ENCODE measurements around the gene ACAD9. TPM values are rescaled to one million over a fixed set of nuclear protein-coding genes. Genes with fewer than 3 reads are reported as not detected.
"Not testable (repeated sequence)": the region's sequence is repeated elsewhere in the genome, so short reads cannot be mapped to it uniquely, and the experiment has no call there.

Gene ACAD9
- total and polyA plus RNA-seq, 3 experiments from 2014 or later, result 19.8 to 51.2 (median 50.5) TPM

GRCh38 chr3:128864351-128864811 lies 15.0 kb upstream of the ACAD9 start:
- CTCF ChIA-PET, result interaction anchor here (1.7 kb wide), 1 partner anchor 11 kb away, joined by 4 read pairs; no protein-coding TSS in a partner anchor
- Histone ChIP-seq H3K27ac (ENCODE audit: low read depth, low read length) (no peak overlapping the region), H3K36me3 (ENCODE audit: insufficient read depth, low read length) (no peaks in the 10 kb centered on the region), H3K4me1 (ENCODE audit: insufficient read depth, low read length) (no peaks in the 10 kb centered on the region), H3K27me3 (ENCODE audit: insufficient read depth, low read length, poor library complexity, severe bottlenecking) (no peaks in the 10 kb centered on the region), H3K4me3 (ENCODE audit: low read length) (no peak overlapping the region), H3K9me3 (ENCODE audit: low read length) (peaks cover 14% of the 10 kb centered on the region)
- Mint-ChIP-seq H3K4me1 (no peaks in the 10 kb centered on the region), H3K27me3 (no peaks in the 10 kb centered on the region), H3K36me3 (peaks cover 0 to 21% (median 2%) of the 10 kb centered on the region in 3 donors), H3K4me3 (no peak overlapping the region), H3K27ac (no peak overlapping the region), H3K9me3 (peaks cover 4 to 20% (median 18%) of the 10 kb centered on the region in 5 donors)
- DNase-seq, result no peak
- POLR2A ChIA-PET, result no interaction called here

DNA sequence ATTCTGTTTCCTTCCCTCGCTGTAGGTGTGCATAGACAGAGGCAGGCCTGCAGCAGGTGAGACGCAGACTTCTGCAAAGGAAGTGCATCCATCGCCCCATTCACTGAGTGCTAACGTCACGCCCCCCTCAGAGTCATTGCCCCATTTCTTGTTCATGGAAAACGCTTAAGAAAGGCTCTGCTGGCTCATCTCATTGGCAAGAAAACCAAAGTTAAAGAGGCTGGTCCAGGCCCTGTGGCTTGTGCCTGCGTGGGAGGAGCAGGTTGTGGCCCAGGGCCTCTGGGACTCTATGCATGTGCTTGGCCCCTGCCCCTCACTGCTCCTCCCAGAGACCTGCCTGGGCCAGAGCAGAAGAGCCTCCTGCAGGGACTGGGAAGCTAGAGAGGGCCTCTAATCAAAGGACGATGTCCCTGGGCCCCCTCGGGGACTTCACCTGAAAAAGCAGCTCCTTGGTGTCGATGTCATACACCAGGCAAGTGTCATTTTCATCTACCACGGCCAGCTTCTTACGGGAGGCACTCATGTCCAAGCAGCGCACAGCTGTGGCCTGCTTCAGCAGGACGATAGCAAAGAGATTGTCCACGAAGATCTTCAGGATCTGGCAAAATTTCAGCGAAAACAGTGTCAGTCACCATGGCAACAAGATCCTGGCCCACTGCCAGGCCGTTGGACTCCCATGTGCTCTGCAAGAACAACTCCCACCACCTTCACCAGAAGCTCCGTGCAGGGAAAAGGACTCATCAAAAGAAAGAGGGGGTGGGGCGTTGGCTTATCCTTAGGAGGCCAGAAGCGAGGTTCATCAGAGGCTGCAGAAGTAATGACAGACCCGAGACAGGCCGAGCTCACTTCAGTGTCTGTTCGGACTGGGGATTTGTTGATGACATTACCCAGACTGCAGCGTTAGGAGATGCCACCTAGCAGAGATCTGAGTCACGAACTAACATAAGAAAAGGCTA lies 14.3 kb upstream of the ACAD9 start:
- H3K27me3 Mint-ChIP-seq; H3K9me3 ChIP-seq (ENCODE audit: low read length); CTCF ChIA-PET; H3K27ac ChIP-seq (ENCODE audit: low read depth, low read length); H3K36me3 ChIP-seq (ENCODE audit: insufficient read depth, low read length); H3K4me1 Mint-ChIP-seq; H3K4me3 ChIP-seq (ENCODE audit: low read length); H3K4me1 ChIP-seq (ENCODE audit: insufficient read depth, low read length); POLR2A ChIA-PET; H3K4me3 Mint-ChIP-seq; H3K27me3 ChIP-seq (ENCODE audit: insufficient read depth, low read length, poor library complexity, severe bottlenecking); H3K27ac Mint-ChIP-seq; DNase-seq: not testable (repeated sequence)
- peaks cover 0 to 13% (median 12%) of the 10 kb centered on the region in 5 donors for H3K9me3 Mint-ChIP-seq
- H3K36me3 Mint-ChIP-seq, result peaks cover 0 to 16% (median 2%) of the 10 kb centered on the region in 3 donors

GRCh38 chr3:128867200-128868125 lies 12.0 kb upstream of the ACAD9 start:
- H3K27me3 Mint-ChIP-seq, result peaks cover 0 to 2% of the 10 kb centered on the region in 2 donors
- H3K4me1 ChIP-seq (ENCODE audit: insufficient read depth, low read length), result no peaks in the 10 kb centered on the region

DNA sequence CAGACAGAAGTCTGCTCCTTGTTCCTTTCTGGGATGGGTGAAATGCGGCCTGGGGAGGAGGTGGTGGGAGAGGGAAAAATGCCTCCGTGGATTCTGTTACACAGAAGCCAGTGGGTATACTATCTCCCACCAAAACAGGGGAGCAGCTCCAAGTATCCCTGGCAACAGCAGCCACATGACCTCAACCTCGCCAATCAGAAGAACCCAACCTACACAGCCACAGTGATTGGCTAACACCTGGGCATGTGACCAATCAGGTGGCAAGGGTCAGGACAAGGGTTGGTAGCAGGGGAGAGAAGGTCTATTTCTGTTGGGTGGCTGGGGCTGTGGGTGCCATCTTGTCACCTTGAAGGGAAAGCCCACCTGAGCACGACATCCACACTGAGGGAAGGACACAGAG lies 9.1 kb upstream of the ACAD9 start:
- Mint-ChIP-seq H3K27ac (no peak overlapping the region), H3K4me3 (no peak overlapping the region)
- POLR2A ChIA-PET, result no interaction called here

More at GRCh38 chr3:128867200-128868125, 12.0 kb upstream of the ACAD9 start:
- Histone ChIP-seq H3K27me3 (ENCODE audit: insufficient read depth, low read length, poor library complexity, severe bottlenecking) (no peaks in the 10 kb centered on the region), H3K4me3 (ENCODE audit: low read length) (no peak overlapping the region), H3K9me3 (ENCODE audit: low read length) (no peaks in the 10 kb centered on the region), H3K36me3 (ENCODE audit: insufficient read depth, low read length) (no peaks in the 10 kb centered on the region), H3K27ac (ENCODE audit: low read depth, low read length) (no peak overlapping the region)
- Mint-ChIP-seq H3K4me1 (no peaks in the 10 kb centered on the region), H3K9me3 (no peaks in the 10 kb centered on the region), H3K4me3 (no peak overlapping the region), H3K27ac (no peak overlapping the region), H3K36me3 (peaks cover 0 to 6% (median 0%) of the 10 kb centered on the region in 3 donors)
- no peak for DNase-seq
- ChIA-PET CTCF (interaction anchor here (1.0 to 2.1 kb wide), 3 partner anchors 8 to 22 kb away, joined by 3 to 8 read pairs (median 6); partner anchors contain the start of gene ACAD9), POLR2A (no interaction called here)

DNA sequence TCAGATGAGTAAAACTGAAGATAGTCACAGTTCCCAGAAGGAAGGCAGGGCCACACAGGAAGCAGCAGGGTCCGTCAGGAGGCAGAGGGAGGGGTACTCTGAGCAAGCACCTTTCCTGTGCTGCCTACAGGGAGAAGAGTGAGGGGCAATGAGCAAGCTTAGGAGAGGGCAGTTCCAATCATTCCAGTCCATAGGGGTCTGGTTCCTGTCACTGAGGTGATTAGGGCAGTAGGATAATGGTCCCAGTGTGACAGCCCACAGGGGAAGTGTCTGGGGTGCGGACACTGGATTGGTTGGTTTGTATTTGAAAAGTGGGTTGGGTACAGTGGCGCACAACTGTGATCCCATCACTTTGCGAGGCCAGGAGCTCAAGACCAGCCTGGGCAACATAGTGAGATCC lies 7.1 kb upstream of the ACAD9 start:
- H3K36me3 Mint-ChIP-seq, result no peaks in the 10 kb centered on the region
- peaks cover 6 to 10% (median 10%) of the 10 kb centered on the region in 3 donors for H3K4me1 Mint-ChIP-seq
- peak overlapping the region in 1 of 8 donors; percentile 28 for H3K27ac Mint-ChIP-seq
- H3K9me3 ChIP-seq (ENCODE audit: low read length), result no peaks in the 10 kb centered on the region
- H3K9me3 Mint-ChIP-seq, result no peaks in the 10 kb centered on the region
- peaks cover 0 to 2% of the 10 kb centered on the region in 2 donors for H3K27me3 Mint-ChIP-seq
- ChIA-PET CTCF (interaction anchor here (1.0 to 2.0 kb wide), 3 partner anchors 12 to 264 kb away, joined by 3 to 5 read pairs (median 3); no protein-coding TSS in a partner anchor), POLR2A (no interaction called here)
- no peak overlapping the region for H3K4me3 Mint-ChIP-seq
- no peaks in the 10 kb centered on the region for H3K27me3 ChIP-seq (ENCODE audit: insufficient read depth, low read length, poor library complexity, severe bottlenecking)
- H3K4me1 ChIP-seq (ENCODE audit: insufficient read depth, low read length), result peaks cover 10% of the 10 kb centered on the region
- DNase-seq, result no peak
- H3K4me3 ChIP-seq (ENCODE audit: low read length), result no peak overlapping the region
- no peak overlapping the region for H3K27ac ChIP-seq (ENCODE audit: low read depth, low read length)
- H3K36me3 ChIP-seq (ENCODE audit: insufficient read depth, low read length), result no peaks in the 10 kb centered on the region

More for the DNA sequence above, 9.1 kb upstream of the ACAD9 start:
- Histone ChIP-seq H3K36me3 (ENCODE audit: insufficient read depth, low read length) (no peaks in the 10 kb centered on the region), H3K4me1 (ENCODE audit: insufficient read depth, low read length) (peaks cover 2% of the 10 kb centered on the region), H3K9me3 (ENCODE audit: low read length) (no peaks in the 10 kb centered on the region), H3K27ac (ENCODE audit: low read depth, low read length) (no peak overlapping the region), H3K4me3 (ENCODE audit: low read length) (no peak overlapping the region), H3K27me3 (ENCODE audit: insufficient read depth, low read length, poor library complexity, severe bottlenecking) (no peaks in the 10 kb centered on the region)
- CTCF ChIA-PET, result no interaction called here
- no peaks in the 10 kb centered on the region for H3K36me3 Mint-ChIP-seq
- H3K9me3 Mint-ChIP-seq, result no peaks in the 10 kb centered on the region
- no peak for DNase-seq
- H3K27me3 Mint-ChIP-seq, result peaks cover 0 to 2% of the 10 kb centered on the region in 2 donors
- peaks cover under 1 to 1% (median under 1%) of the 10 kb centered on the region in 3 donors for H3K4me1 Mint-ChIP-seq

DNA sequence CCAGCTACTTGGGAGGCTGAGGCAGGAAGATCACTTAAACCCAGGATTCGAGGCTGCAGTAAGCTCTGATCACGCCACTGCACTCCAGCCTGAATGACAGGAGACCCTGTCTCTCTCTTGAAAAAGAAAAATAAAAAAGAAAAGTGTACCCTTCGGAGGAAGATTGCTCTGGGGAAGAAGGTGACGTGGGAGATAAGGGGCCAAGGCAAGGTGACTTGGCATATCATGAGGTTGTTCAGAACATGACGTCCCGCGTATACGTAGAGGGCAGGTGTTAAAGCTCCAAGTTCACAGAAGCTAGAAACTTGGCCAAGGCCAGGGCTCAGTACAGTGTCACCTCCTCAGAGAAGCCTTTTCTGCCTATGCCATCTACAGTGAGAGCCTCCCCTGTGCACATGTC lies 6.7 kb upstream of the ACAD9 start:
- no peak overlapping the region for H3K27ac Mint-ChIP-seq
- DNase-seq, result no peak
- H3K4me1 Mint-ChIP-seq, result peaks cover 8 to 15% (median 14%) of the 10 kb centered on the region in 3 donors
- ChIA-PET CTCF (interaction anchor here (1.5 to 2.0 kb wide), 2 partner anchors 192 to 264 kb away, joined by 3 to 5 read pairs; no protein-coding TSS in a partner anchor), POLR2A (no interaction called here)
- H3K4me3 Mint-ChIP-seq, result no peak overlapping the region
- no peaks in the 10 kb centered on the region for H3K9me3 ChIP-seq (ENCODE audit: low read length)
- H3K36me3 ChIP-seq (ENCODE audit: insufficient read depth, low read length), result no peaks in the 10 kb centered on the region
- H3K27me3 ChIP-seq (ENCODE audit: insufficient read depth, low read length, poor library complexity, severe bottlenecking), result no peaks in the 10 kb centered on the region
- H3K9me3 Mint-ChIP-seq, result no peaks in the 10 kb centered on the region
- H3K27me3 Mint-ChIP-seq, result peaks cover 0 to 2% of the 10 kb centered on the region in 2 donors
- peaks cover 12% of the 10 kb centered on the region for H3K4me1 ChIP-seq (ENCODE audit: insufficient read depth, low read length)
- no peak overlapping the region for H3K27ac ChIP-seq (ENCODE audit: low read depth, low read length)
- no peaks in the 10 kb centered on the region for H3K36me3 Mint-ChIP-seq
- no peak overlapping the region for H3K4me3 ChIP-seq (ENCODE audit: low read length)

DNA sequence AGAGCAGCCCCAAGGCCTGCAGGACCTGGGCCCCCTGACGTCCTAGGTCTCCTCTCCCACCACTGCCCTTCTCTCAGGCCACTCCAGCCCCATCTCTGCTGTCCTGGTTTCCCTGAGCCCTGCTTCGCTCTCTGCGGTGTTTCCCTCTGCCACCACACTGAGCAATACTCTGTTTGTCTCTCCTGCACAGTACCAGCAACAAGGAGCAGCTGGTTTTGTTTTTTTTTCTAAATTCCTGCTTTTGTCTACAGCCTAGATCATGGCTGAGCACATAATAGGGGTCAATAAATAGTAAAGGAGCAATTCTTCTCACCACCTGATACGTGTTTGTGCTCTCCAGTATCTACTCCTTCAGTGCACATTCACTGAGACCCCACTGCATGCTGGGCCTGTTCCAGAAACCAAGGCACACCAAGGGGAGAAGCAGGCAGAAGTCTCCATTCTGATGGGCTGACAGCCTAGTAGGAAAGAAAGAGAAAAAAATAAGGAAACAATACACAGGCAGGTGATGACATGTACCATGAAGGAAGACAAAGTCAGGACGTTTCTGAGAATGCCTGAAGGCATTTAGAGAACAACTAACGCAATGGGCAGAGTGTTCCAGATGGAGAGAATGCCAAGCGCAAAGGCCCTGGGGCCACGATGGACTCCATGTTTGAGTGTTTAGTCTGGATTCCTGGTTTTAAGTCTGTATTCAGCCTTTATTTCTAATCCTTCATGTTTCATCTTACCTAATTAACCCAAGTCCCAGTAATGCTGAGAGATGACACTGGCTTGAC lies 6.0 kb upstream of the ACAD9 start:
- H3K27ac Mint-ChIP-seq, result peak overlapping the region in 4 of 8 donors; percentile 44 to 61 (median 56)
- DNase-seq, result no peak
- peak overlapping the region in 2 of 7 donors; percentile 34 to 62 for H3K4me3 Mint-ChIP-seq
- H3K9me3 Mint-ChIP-seq, result no peaks in the 10 kb centered on the region
- H3K4me3 ChIP-seq (ENCODE audit: low read length), result no peak overlapping the region
- H3K36me3 Mint-ChIP-seq, result no peaks in the 10 kb centered on the region
- peaks cover 15 to 22% (median 21%) of the 10 kb centered on the region in 3 donors for H3K4me1 Mint-ChIP-seq
- peaks cover 19% of the 10 kb centered on the region for H3K4me1 ChIP-seq (ENCODE audit: insufficient read depth, low read length)
- CTCF ChIA-PET, result interaction anchor here (1.5 to 2.0 kb wide), 2 partner anchors 193 to 265 kb away, joined by 3 to 5 read pairs; no protein-coding TSS in a partner anchor
- H3K27ac ChIP-seq (ENCODE audit: low read depth, low read length), result no peak overlapping the region
- H3K36me3 ChIP-seq (ENCODE audit: insufficient read depth, low read length), result no peaks in the 10 kb centered on the region
- no peaks in the 10 kb centered on the region for H3K9me3 ChIP-seq (ENCODE audit: low read length)
- POLR2A ChIA-PET, result no interaction called here
- no peaks in the 10 kb centered on the region for H3K27me3 ChIP-seq (ENCODE audit: insufficient read depth, low read length, poor library complexity, severe bottlenecking)
- peaks cover 0 to 2% of the 10 kb centered on the region in 2 donors for H3K27me3 Mint-ChIP-seq
